Measurements from ENCODE around the gene AP4E1.
"Not testable (repeated sequence)": the region's sequence is repeated elsewhere in the genome, so short reads cannot be mapped to it uniquely, and the experiment has no call there.

The AP4E1 gene

DNA sequence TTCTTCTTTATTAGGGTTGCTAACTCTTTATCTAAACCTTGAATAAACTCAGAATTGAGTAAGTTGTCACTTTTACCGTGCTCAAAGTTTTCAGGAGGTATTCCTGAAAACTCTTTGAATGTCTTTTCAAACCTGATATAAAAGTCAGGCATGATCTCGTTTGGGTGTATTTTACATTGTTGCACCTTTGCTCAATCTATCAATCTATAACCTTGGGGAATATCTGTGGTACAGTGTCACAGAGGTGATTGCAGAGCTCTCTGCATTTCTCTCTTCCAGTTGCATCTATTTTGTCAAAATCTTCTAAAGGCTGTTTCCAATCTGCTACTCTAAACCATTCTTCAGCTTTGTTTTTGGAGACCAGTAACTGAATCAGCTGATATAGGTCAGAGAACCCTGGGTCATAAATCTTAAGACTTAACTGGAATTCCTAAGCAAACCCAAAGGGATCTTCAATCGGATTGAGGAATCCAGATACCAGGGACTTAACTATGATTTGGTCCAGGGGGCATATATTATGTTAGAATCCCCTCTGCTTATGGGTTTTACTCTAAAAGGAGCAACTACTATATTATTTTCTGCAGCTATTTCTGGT is 35.6 kb upstream of the AP4E1 start:
- in situ Hi-C loops (cut with MboI; ENCODE audit: low sequenced_read_pairs, unreplicated experiment) = no loop called here
- DNase-seq (ENCODE audit: low spot score) = no peak
- TF ChIP-seq, protein P1, sequence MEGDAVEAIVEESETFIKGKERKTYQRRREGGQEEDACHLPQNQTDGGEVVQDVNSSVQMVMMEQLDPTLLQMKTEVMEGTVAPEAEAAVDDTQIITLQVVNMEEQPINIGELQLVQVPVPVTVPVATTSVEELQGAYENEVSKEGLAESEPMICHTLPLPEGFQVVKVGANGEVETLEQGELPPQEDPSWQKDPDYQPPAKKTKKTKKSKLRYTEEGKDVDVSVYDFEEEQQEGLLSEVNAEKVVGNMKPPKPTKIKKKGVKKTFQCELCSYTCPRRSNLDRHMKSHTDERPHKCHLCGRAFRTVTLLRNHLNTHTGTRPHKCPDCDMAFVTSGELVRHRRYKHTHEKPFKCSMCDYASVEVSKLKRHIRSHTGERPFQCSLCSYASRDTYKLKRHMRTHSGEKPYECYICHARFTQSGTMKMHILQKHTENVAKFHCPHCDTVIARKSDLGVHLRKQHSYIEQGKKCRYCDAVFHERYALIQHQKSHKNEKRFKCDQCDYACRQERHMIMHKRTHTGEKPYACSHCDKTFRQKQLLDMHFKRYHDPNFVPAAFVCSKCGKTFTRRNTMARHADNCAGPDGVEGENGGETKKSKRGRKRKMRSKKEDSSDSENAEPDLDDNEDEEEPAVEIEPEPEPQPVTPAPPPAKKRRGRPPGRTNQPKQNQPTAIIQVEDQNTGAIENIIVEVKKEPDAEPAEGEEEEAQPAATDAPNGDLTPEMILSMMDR (IDR thresholded peaks at IDR 0.05; ENCODE audit: borderline replicate concordance, control extremely low read depth, extremely low read depth, insufficient read depth, missing control alignments) = no peak

DNA sequence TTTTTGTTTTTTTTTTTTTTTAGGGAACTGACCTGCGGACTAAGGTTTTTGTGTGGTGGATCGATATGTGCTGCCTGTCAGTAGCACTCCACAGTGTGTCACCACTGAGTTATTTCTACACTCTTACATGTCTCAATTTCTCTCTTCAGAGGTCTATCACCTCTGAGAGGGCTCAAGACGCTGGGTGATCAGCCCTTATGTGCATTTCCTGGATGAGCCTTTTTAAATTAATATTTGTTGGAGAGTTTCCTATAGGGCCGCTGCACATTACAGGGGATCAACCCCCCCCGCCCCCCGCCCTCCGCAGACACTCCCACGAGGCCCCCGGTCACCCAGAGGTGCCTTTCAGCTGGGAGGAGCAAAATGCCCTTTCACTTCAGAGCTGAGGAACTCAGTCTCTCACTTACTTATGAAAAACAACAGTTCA is 34.5 kb upstream of the AP4E1 start:
- peak; percentile 21 for DNase-seq (ENCODE audit: low spot score)
- in situ Hi-C loops (cut with MboI; ENCODE audit: low sequenced_read_pairs, unreplicated experiment) = no loop called here
- TF ChIP-seq, protein P1 (IDR thresholded peaks at IDR 0.05; ENCODE audit: borderline replicate concordance, control extremely low read depth, extremely low read depth, insufficient read depth, missing control alignments) = no peak

- DNase-seq (ENCODE audit: low spot score); in situ Hi-C loops (cut with MboI; ENCODE audit: low sequenced_read_pairs, unreplicated experiment): not testable (repeated sequence)
Observed at GRCh38 chr15:50875238-50875637, 33.2 kb upstream of the AP4E1 start.

- in situ Hi-C loops (cut with MboI; ENCODE audit: low sequenced_read_pairs, unreplicated experiment) = no loop called here
- TF ChIP-seq, protein P1 (IDR thresholded peaks at IDR 0.05; ENCODE audit: borderline replicate concordance, control extremely low read depth, extremely low read depth, insufficient read depth, missing control alignments) = no peak
- no peak for DNase-seq (ENCODE audit: low spot score)
Observed at GRCh38 chr15:50876260-50876988, 32.1 kb upstream of the AP4E1 start.

- in situ Hi-C loops (cut with MboI; ENCODE audit: low sequenced_read_pairs, unreplicated experiment) = no loop called here
- DNase-seq (ENCODE audit: low spot score) = peak; percentile 60
- TF ChIP-seq, protein P1 (IDR thresholded peaks at IDR 0.05; ENCODE audit: borderline replicate concordance, control extremely low read depth, extremely low read depth, insufficient read depth, missing control alignments) = peak; percentile 88
Observed at GRCh38 chr15:50876989-50877360, 31.5 kb upstream of the AP4E1 start.

DNA sequence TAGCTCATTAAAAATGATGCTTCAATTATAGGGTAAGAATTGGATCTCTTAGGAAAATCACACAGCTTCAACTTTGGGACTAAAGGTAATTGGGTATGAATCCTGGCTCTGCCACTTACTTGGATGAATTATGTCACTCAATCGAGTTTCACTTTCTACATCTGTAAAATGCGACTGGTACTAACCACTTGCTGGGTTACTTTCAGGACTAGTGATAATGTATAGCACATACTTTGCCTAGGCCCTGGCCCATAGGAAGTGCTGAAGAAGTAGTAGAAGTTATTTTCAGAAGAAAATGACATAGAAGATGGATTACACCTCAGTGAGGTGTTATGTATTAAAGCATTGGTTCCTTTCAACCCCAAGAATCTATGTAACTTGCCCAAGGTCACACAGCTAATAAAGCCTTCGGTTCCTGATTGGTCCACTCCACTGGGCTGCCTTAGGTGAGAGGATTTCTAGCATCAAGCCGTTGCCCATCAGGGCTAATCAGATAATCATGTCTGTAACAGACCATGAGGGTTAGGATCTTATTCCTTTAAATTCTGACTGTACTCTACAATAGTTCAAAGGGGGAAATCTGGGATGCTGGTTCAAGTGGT is 29.4 kb upstream of the AP4E1 start:
- TF ChIP-seq, protein P1 (IDR thresholded peaks at IDR 0.05; ENCODE audit: borderline replicate concordance, control extremely low read depth, extremely low read depth, insufficient read depth, missing control alignments) = no peak
- DNase-seq (ENCODE audit: low spot score) = no peak
- in situ Hi-C loops (cut with MboI; ENCODE audit: low sequenced_read_pairs, unreplicated experiment) = no loop called here

DNA sequence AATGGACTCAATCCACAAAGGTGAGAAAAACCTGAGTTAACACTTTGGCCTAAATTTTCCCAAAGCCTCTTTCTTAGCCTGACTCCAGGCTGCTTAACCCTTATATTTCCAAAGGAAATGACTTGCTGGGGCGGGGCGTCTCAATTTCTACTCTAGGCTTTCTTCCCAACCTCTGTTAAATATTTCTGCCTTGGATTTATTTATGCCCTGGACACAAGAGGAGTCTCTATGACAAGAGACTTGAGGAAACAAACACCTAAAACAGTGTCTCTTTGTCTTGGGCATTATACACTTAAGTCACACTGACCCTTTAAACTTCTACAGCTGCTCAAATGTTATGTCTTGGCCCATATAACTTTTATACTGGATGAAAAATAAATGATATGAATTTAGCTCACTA is 28.3 kb upstream of the AP4E1 start:
- DNase-seq (ENCODE audit: low spot score) = no peak
- TF ChIP-seq, protein P1 (IDR thresholded peaks at IDR 0.05; ENCODE audit: borderline replicate concordance, control extremely low read depth, extremely low read depth, insufficient read depth, missing control alignments) = no peak
- in situ Hi-C loops (cut with MboI; ENCODE audit: low sequenced_read_pairs, unreplicated experiment) = loop anchor here (10.0 kb wide), 1 partner anchor 195 kb away; the partner anchor contains the start of gene TRPM7
